IPS-18c (cell line): ENCODE data around the gene KRTAP10-12.

Experiments
- H3K4me3 ChIP-seq: 2 replicates; pipeline ENCODE4 v1.7.0; 2013; ENCODE audit warnings: low read depth, mild to moderate bottlenecking, low read length, moderate library complexity; ENCODE audit not compliant: insufficient read depth
- H3K9me3 ChIP-seq: one replicate; pipeline ENCODE4 v1.6.1; 2013; ENCODE audit warnings: mild to moderate bottlenecking, low read length, moderate library complexity; ENCODE audit not compliant: control insufficient read depth, insufficient read depth

Gene KRTAP10-12

GRCh38 chr21:44736291-44737004 lies 39.5 kb downstream of the KRTAP10-12 start:
- H3K9me3 ChIP-seq, result peaks cover 13% of the 10 kb centered on the region
- H3K4me3 ChIP-seq, result peak overlapping the region; percentile 24; the same call in 1 of the 2 replicates

GRCh38 chr21:44737706-44738354 lies 40.9 kb downstream of the KRTAP10-12 start:
- no peak overlapping the region for H3K4me3 ChIP-seq
- H3K9me3 ChIP-seq, result peaks cover 13% of the 10 kb centered on the region

GRCh38 chr21:44738621-44739020 lies 41.6 kb downstream of the KRTAP10-12 start:
- Histone ChIP-seq H3K9me3 (peaks cover 13% of the 10 kb centered on the region), H3K4me3 (no peak overlapping the region)

GRCh38 chr21:44739316-44739715 lies 42.3 kb downstream of the KRTAP10-12 start:
- H3K4me3 ChIP-seq, result no peak overlapping the region
- H3K9me3 ChIP-seq, result peaks cover 13% of the 10 kb centered on the region

GRCh38 chr21:44740742-44741141 lies 43.8 kb downstream of the KRTAP10-12 start:
- H3K4me3 ChIP-seq, result no peak overlapping the region
- peaks cover 13% of the 10 kb centered on the region for H3K9me3 ChIP-seq

GRCh38 chr21:44741921-44742320 lies 44.9 kb downstream of the KRTAP10-12 start:
- Histone ChIP-seq H3K4me3 (no peak overlapping the region), H3K9me3 (peaks cover 7% of the 10 kb centered on the region)

- no peak overlapping the region for H3K4me3 ChIP-seq
- H3K9me3 ChIP-seq, result peaks cover 7% of the 10 kb centered on the region
Observed at GRCh38 chr21:44742418-44743153, 45.6 kb downstream of the KRTAP10-12 start.
